Measurements from ENCODE around the gene PTPN12. TPM values are rescaled to one million over a fixed set of nuclear protein-coding genes. Genes with fewer than 3 reads are reported as not detected.

Gene PTPN12
- total RNA-seq, 1 experiment from 2014 or later = 82.1 TPM

DNA sequence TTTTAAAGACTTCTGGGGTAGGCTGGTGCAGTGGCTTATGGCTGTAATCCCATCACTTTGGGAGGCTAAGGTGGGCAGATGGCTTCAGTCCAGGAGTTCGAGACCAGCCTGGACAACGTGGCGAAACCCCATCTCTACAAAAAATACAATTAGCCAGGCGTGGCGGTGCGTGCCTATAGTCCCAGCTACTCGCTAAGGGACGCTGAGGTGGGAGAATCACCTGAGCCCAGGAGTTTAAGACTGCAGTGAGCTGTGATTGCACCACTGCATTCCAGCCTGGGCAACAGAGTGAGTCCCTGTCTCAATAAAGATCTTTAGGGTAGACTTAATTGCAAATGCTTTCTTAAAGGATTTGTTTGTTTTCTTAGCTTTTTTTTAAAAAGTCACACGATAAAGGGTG, 29.3 kb downstream of the PTPN12 start:
- DNase-seq (ENCODE audit: low read depth, low spot score) (no peak), ATAC-seq (no peak)
- TF ChIP-seq POLR2AphosphoS5 (IDR thresholded peaks at IDR 0.05; ENCODE audit: low read depth, low read length) (no peak), SIN3A (IDR thresholded peaks at IDR 0.05; ENCODE audit: borderline replicate concordance, insufficient read depth, low read depth, low read length) (no peak), TCF7L2 (IDR thresholded peaks at IDR 0.05; ENCODE audit: low read depth, low read length) (no peak), REST (IDR thresholded peaks at IDR 0.05; ENCODE audit: insufficient read depth in 1 of 2, low read depth in 2 of 2, low read length in 1 of 2) (no peak)
- TF ChIP-seq, protein P1, sequence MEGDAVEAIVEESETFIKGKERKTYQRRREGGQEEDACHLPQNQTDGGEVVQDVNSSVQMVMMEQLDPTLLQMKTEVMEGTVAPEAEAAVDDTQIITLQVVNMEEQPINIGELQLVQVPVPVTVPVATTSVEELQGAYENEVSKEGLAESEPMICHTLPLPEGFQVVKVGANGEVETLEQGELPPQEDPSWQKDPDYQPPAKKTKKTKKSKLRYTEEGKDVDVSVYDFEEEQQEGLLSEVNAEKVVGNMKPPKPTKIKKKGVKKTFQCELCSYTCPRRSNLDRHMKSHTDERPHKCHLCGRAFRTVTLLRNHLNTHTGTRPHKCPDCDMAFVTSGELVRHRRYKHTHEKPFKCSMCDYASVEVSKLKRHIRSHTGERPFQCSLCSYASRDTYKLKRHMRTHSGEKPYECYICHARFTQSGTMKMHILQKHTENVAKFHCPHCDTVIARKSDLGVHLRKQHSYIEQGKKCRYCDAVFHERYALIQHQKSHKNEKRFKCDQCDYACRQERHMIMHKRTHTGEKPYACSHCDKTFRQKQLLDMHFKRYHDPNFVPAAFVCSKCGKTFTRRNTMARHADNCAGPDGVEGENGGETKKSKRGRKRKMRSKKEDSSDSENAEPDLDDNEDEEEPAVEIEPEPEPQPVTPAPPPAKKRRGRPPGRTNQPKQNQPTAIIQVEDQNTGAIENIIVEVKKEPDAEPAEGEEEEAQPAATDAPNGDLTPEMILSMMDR (IDR thresholded peaks at IDR 0.05) = no peak
- Histone ChIP-seq H3K4me1 (ENCODE audit: control insufficient read depth, insufficient read depth, low read length) (0 out of 2 replicates have a peak, but pooled peaks cover 5% of the 10 kb centered on the region), H3K27me3 (ENCODE audit: control insufficient read depth, insufficient read depth, low read length) (no peaks in the 10 kb centered on the region), H3K27ac (ENCODE audit: low read length) (no peak overlapping the region), H3K9me3 (ENCODE audit: control insufficient read depth, insufficient read depth, low read depth, low read length) (no peaks in the 10 kb centered on the region), H3K4me3 (ENCODE audit: low read depth in 2 of 2, low read length in 2 of 2) (no peak overlapping the region), H3K36me3 (ENCODE audit: control insufficient read depth, insufficient read depth, low read length) (peaks cover 8% of the 10 kb centered on the region; the same call in 1 of the 2 replicates)
- in situ Hi-C loops (cut with HindIII; ENCODE audit: low pct_unique_long_range_greater_than_20kb, low sequenced_read_pairs) = no loop called here
- POLR2A ChIA-PET = no interaction called here
- CTCF ChIA-PET = interaction anchor here (0.7 kb wide), 1 partner anchor 120 kb away, joined by 3 read pairs; no protein-coding TSS in a partner anchor
- intact Hi-C loops (cut with micrococcal nuclease; ENCODE audit: unreplicated experiment) = no loop called here
- BruUV-seq (replicated peaks) = no TSS peak

DNA sequence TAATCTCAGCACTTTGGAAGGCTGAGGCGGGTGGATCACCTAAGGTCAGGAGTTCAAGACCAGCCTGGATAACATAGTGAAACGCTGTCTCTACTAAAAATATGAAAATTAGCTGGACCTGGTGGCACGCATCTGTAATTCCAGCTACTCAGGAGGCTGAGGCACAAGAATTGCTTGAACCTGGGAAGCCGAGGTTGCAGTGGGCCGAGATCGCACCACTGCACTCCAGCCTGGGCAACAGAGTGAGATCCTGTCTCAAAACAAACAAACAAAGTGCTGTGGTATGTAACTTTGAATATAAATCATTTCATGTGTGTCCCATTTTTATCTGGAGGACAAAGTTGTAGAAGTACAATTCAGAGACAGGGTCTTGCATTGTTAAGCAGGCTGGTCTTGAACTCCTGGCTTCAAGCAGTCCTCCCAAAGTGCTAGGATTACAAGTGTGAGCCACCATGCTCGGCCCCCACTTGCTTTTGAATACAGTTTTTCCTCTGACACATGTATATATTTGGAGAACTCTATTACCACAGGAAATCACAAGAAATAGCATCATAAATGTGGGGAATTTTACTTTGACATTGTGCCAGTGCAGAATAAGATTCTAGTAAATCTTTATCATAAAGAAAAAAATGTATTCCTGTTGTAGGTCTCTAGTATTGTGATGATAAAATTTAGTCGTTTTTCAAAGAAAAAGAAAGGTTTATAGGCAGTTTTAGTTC, 32.6 kb downstream of the PTPN12 start:
- peaks cover 15% of the 10 kb centered on the region for H3K36me3 ChIP-seq (ENCODE audit: control insufficient read depth, insufficient read depth, low read length)
- no peaks in the 10 kb centered on the region for H3K27me3 ChIP-seq (ENCODE audit: control insufficient read depth, insufficient read depth, low read length)
- H3K4me3 ChIP-seq (ENCODE audit: low read depth in 2 of 2, low read length in 2 of 2) = no peak overlapping the region
- ATAC-seq (no peak), DNase-seq (ENCODE audit: low read depth, low spot score) (no peak)
- BruUV-seq (replicated peaks) = no TSS peak
- H3K9me3 ChIP-seq (ENCODE audit: control insufficient read depth, insufficient read depth, low read depth, low read length) = no peaks in the 10 kb centered on the region
- H3K27ac ChIP-seq (ENCODE audit: low read length) = no peak overlapping the region
- H3K4me1 ChIP-seq (ENCODE audit: control insufficient read depth, insufficient read depth, low read length) = no peaks in the 10 kb centered on the region
- ChIA-PET POLR2A (no interaction called here), CTCF (no interaction called here)
- in situ Hi-C loops (cut with HindIII; ENCODE audit: low pct_unique_long_range_greater_than_20kb, low sequenced_read_pairs) (no loop called here), intact Hi-C loops (cut with micrococcal nuclease; ENCODE audit: unreplicated experiment) (no loop called here)
- TF ChIP-seq, protein P1 (IDR thresholded peaks at IDR 0.05) = no peak
- TF ChIP-seq REST (IDR thresholded peaks at IDR 0.05; ENCODE audit: insufficient read depth in 1 of 2, low read depth in 2 of 2, low read length in 1 of 2) (no peak), SIN3A (IDR thresholded peaks at IDR 0.05; ENCODE audit: borderline replicate concordance, insufficient read depth, low read depth, low read length) (no peak), TCF7L2 (IDR thresholded peaks at IDR 0.05; ENCODE audit: low read depth, low read length) (no peak), POLR2AphosphoS5 (IDR thresholded peaks at IDR 0.05; ENCODE audit: low read depth, low read length) (no peak)

All from Panc1 (cell line).